Measurements from ENCODE around the gene ABCC2.

DNA sequence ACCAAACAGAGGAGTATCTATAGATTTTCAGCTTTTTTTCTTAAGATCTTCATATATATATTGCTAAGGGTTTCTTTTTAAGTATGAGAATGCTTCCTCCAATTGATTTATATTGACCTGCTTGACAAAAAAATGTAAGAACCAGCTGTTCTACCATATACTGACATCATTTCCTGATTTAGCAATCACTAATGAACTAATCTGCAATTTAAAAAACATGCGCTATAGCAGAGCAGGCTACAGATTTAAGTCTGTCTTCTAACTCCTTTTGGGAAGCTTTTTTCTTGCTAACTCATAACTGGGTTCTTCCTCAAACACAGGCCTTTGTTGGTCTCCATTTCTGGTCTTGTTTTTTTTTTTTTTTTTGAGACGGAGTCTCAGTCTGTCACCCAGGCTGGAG is 33.2 kb downstream of the ABCC2 start:
- TF ChIP-seq POLR2A (IDR thresholded peaks at IDR 0.05; ENCODE audit: low read depth, low read length) (no peak), TAF1 (IDR thresholded peaks at IDR 0.05; ENCODE audit: low read depth, low read length) (no peak), POLR2AphosphoS5 (IDR thresholded peaks at IDR 0.05; ENCODE audit: low read depth, low read length) (no peak), SPI1 (IDR thresholded peaks at IDR 0.05; ENCODE audit: low read depth, low read length) (no peak)

Data from GM12891 (cell line).